GM18499 (cell line): ENCODE measurements around the gene REST.
"Not testable (repeated sequence)": the region's sequence is repeated elsewhere in the genome, so short reads cannot be mapped to it uniquely, and the experiment has no call there.

Source experiments
- ATAC-seq: cut with Tn5 transposase; IDR thresholded peaks from one replicate; pipeline ENCODE4 v1.9.1; 2021; ENCODE audit warnings: moderate number of reproducible peaks; ENCODE audit not compliant: insufficient read depth, unreplicated experiment

Gene REST

GRCh38 chr4:56907489-56908205 lies at the start of gene REST:
TSS of gene REST (plus strand) at chr4:56907900. CDS start at chr4:56910639, 2,739 bp downstream.
- ATAC-seq: peak; percentile 38

DNA sequence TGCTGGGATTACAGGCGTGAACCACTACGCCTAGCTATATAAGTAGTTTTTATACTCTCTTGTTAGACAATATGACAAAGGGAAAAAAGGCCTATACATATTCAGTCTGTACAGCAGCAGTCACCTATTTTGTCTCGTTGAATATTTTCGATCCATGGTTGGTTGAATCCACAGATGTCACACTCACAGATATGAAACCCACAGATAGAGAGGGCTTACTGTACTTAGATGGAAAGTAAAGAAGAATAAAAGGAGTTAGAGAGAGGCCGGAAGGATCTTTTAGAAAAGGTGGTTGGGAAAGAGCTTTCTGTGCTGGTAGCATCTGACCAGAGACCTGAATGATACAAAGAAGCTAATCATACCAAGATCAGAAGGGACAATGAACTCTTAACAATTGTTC lies 47.9 kb upstream of the REST start:
- ATAC-seq: peak; percentile 47

- ATAC-seq: peak; percentile 42
These were observed 46.9 kb upstream of the REST start for GRCh38 chr4:56860781-56861180.

GRCh38 chr4:56861360-56861759 lies 46.3 kb upstream of the REST start:
- no peak for ATAC-seq

GRCh38 chr4:56863441-56864139 lies 44.1 kb upstream of the REST start:
- peak; percentile 37 for ATAC-seq

DNA sequence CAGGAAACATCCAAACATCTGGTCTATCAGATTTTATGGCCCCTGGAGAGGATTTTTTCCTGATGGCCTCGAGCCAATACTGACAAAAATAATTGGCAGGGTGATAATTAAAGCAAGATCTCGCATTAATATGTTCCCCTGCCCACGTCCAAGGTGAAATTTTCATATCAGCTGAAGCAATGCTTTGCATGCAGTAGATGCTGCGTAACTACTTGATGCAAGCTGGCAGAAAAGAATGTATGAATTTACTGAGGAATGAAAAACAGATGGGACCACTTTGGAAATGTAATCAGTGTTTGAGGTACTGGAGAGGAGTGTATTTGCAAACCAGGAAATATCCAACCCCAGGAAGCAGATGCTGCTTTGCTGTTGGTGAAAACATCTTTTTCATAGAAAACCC lies 36.8 kb upstream of the REST start:
- no peak for ATAC-seq

DNA sequence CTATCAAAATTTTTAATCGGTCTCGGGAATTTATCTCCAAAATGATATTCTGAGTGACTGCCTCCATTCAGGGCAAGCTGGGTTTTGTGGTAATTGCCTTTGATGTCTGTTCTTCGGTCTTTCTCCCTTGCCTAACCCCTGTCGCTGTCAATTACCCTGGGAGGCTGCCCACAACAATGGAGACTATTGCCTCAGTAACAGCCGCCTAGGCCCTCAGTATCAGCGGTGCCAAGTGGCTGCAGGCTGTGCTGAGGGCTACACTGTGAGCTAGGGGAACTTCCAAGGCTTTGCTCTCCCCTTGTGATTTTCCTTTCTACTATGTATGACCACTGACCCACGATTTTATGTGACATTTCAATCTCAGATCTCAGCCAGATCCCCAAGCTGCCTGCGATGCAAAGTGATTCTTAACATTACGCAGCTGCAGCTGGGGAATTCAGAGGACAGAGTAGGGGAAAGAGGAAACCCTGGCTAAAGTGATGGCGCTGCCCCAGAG lies 36.3 kb upstream of the REST start:
- no peak for ATAC-seq

- ATAC-seq: no peak
These were observed 33.5 kb upstream of the REST start for GRCh38 chr4:56874166-56874565.

GRCh38 chr4:56874923-56875322 lies 32.8 kb upstream of the REST start:
- ATAC-seq: no peak

DNA sequence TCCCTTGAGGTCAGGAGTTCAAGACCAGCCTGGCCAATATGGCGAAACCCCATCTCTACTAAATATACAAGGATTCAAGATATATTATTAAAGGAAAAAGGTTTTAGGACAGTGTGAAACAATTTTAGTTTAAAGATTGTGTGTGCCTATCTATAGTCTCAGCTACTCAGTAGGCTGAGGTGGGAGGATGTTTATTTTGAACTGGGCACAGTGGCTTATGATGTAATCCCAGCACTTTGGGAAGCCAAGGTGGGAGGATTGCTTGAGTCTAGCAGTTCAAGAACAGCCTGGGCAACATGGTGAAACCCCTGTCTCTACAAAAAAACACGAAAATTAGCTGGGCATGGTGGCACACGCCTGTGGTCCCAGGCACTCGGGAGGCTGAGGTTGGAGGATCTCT lies 31.4 kb upstream of the REST start:
- ATAC-seq: no peak

GRCh38 chr4:56879996-56880395 lies 27.7 kb upstream of the REST start:
- ATAC-seq: no peak

DNA sequence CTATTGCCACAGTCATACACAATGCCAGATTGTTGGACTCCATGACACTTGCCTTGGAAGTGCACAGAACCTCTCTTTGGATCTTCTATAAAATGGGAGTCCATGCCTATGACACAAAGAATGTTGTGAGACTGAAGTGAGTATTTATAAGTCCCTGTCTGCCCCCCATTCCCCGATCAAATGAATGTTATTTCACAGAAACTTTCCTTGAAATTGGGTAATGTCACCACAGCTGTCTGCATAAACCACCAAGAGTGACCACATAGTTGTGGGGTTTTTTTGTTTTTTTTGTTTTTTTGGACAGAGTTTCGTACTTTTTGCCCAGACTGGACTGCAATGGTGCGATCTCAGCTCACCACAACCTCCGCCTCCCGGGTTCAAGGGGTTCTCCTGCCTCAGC lies 27.1 kb upstream of the REST start:
- no peak for ATAC-seq

GRCh38 chr4:56884511-56884910 lies 23.2 kb upstream of the REST start:
- not testable (repeated sequence) for ATAC-seq

GRCh38 chr4:56892691-56893090 lies 15.0 kb upstream of the REST start:
- no peak for ATAC-seq

DNA sequence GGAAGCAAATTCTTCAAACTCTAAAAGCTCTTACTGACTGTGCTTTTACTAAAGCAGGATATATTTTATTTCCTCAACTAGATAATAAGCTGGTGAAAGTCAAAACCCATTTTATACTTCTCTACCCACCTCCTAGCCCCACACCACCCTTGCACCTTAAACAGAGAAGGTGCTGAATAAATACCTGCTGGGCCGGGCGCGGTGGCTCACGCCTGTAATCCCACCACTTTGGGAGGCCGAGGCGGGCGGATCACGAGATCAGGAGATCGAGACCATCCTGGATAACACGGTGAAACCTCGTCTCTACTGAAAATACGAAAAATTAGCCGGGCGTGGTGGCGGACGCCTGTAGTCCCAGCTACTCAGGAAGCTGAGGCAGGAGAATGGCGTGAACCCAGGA lies 9.9 kb upstream of the REST start:
- ATAC-seq: not testable (repeated sequence)

DNA sequence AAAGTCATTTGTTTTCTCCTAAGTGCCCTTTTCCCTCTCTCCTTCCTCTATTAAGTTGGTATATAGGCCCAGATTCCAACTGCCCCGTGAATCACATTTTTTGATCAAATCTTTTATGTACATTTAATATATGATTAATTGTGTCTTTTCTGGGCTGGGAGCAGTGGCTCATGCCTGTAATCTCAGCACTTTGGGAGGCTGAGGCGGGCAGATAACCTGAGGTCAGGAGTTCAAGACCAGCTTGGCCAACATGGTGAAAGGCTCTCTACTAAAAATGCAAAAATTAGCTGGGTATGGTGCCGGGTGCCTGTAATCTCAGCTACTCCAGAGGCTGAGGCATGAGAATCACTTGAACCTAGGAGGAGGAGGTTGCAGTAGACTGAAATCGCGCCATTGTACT lies 7.5 kb upstream of the REST start:
- ATAC-seq: not testable (repeated sequence)

GRCh38 chr4:56902703-56903102 lies 5.0 kb upstream of the REST start:
- no peak for ATAC-seq

DNA sequence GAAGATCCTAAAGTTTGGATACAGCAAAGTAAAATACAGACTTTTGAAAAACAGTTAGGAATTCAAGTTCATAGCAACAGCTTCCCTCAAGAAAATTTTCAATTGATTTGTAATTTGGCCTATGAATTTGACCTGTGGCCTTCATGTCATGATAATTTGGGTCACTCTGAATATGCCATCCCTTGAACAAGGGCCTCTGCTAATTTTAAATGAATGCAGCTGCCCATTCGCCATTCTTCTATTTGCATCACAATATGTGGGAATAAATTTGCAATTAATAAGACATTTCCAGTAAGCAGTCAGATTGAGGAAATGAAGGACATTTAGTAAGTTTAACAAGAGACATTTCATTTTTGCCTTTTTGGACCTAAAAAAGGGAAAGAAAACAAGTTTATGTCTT lies 1.9 kb upstream of the REST start:
- no peak for ATAC-seq

DNA sequence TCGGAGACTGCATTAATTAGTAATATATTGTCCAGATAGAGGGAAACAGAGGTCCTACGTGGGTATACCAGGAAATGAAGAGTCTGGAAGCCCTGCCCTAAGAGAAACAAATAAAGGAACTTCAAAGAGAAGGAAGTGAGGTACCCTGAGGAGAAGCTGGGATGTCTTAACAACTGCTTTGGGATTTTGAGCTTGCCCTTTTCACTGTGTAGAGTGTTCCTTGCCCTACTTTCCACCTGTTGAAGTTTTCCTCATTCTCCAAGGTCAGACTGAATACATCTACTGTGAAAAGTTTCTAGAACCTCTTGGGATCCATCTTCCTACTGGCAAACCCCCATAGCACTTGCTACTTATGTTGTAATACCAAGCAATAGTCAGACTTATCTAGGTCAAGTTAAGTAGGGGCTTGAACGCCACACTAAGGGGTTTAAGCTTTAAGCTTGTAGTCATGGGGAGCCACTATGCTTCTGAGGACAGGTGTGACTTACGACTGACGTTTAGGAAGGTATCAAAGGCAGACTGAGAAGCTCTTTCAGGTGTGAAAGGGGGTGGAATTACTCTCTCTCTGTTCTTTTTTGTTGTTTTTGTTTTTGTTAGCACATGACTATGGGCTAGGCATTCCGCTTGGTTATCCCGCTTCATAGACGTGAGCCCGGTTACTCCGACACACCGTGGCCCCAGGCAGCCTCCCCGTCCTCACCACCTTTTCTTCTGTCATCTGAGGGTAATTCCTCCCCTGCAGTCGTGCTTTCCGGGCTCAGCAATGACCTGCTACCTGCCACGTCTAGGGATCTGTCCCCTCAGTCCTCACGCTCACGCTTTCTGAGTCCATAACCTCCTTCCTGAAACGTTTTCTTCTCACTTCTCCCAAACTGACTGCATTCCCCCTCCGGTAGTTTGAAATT lies 959 bp upstream of the REST start:
- ATAC-seq: no peak

- peak; percentile 34 for ATAC-seq
These were observed 746 bp downstream of the REST start for GRCh38 chr4:56908206-56909085.
